ENCODE data around the gene HOOK2. TPM values are rescaled to one million over a fixed set of nuclear protein-coding genes. Genes with fewer than 3 reads are reported as not detected.

The HOOK2 gene
- total RNA-seq, 1 experiment from 2014 or later = 14.3 TPM

- H3K36me3 ChIP-seq (ENCODE audit: control insufficient read depth, insufficient read depth, low read length) = no peaks in the 10 kb centered on the region
- ATAC-seq (no peak), DNase-seq (ENCODE audit: low read depth, low spot score) (no peak)
- no peaks in the 10 kb centered on the region for H3K27me3 ChIP-seq (ENCODE audit: control insufficient read depth, insufficient read depth, low read length)
- no peak overlapping the region for H3K4me3 ChIP-seq (ENCODE audit: low read depth in 2 of 2, low read length in 2 of 2)
- peak overlapping the region; percentile 99 for H3K27ac ChIP-seq (ENCODE audit: low read length)
- intact Hi-C loops (cut with micrococcal nuclease; ENCODE audit: unreplicated experiment) (no loop called here), in situ Hi-C loops (cut with HindIII; ENCODE audit: low pct_unique_long_range_greater_than_20kb, low sequenced_read_pairs) (no loop called here)
- ChIA-PET POLR2A (interaction anchor here (0.6 to 0.7 kb wide), 2 partner anchors 51 to 1060 kb away, joined by 3 to 8 read pairs; no protein-coding TSS in a partner anchor), CTCF (interaction anchor here (0.5 to 1.3 kb wide), 2 partner anchors 9 to 12 kb away, joined by 4 to 7 read pairs; no protein-coding TSS in a partner anchor)
- TF ChIP-seq POLR2AphosphoS5 (IDR thresholded peaks at IDR 0.05; ENCODE audit: low read depth, low read length) = no peak; the same call in 1 of the 2 replicates
- TF ChIP-seq REST (IDR thresholded peaks at IDR 0.05; ENCODE audit: insufficient read depth in 1 of 2, low read depth in 2 of 2, low read length in 1 of 2) = no peak
- no peak for TF ChIP-seq TCF7L2 (IDR thresholded peaks at IDR 0.05; ENCODE audit: low read depth, low read length)
- no peaks in the 10 kb centered on the region for H3K9me3 ChIP-seq (ENCODE audit: control insufficient read depth, insufficient read depth, low read depth, low read length)
- peaks cover 59% of the 10 kb centered on the region for H3K4me1 ChIP-seq (ENCODE audit: control insufficient read depth, insufficient read depth, low read length)
- no TSS peak for BruUV-seq (replicated peaks)
These were observed 11.0 kb upstream of the HOOK2 start for GRCh38 chr19:12786141-12786870.

GRCh38 chr19:12785431-12786031 lies 10.2 kb upstream of the HOOK2 start:
- no peak for DNase-seq (ENCODE audit: low read depth, low spot score)
- H3K27ac ChIP-seq (ENCODE audit: low read length) = peak overlapping the region; percentile 99
- TF ChIP-seq POLR2AphosphoS5 (IDR thresholded peaks at IDR 0.05; ENCODE audit: low read depth, low read length) = no peak
- no peaks in the 10 kb centered on the region for H3K36me3 ChIP-seq (ENCODE audit: control insufficient read depth, insufficient read depth, low read length)
- ChIA-PET POLR2A (interaction anchor here (0.6 to 0.7 kb wide), 2 partner anchors 10 to 1061 kb away, joined by 3 to 11 read pairs; no protein-coding TSS in a partner anchor), CTCF (no interaction called here)
- ATAC-seq = no peak
- no peaks in the 10 kb centered on the region for H3K9me3 ChIP-seq (ENCODE audit: control insufficient read depth, insufficient read depth, low read depth, low read length)
- no peak overlapping the region for H3K4me3 ChIP-seq (ENCODE audit: low read depth in 2 of 2, low read length in 2 of 2)
- in situ Hi-C loops (cut with HindIII; ENCODE audit: low pct_unique_long_range_greater_than_20kb, low sequenced_read_pairs) = no loop called here
- BruUV-seq (replicated peaks) = no TSS peak
- intact Hi-C loops (cut with micrococcal nuclease; ENCODE audit: unreplicated experiment) = no loop called here
- H3K27me3 ChIP-seq (ENCODE audit: control insufficient read depth, insufficient read depth, low read length) = no peaks in the 10 kb centered on the region
- peaks cover 55% of the 10 kb centered on the region for H3K4me1 ChIP-seq (ENCODE audit: control insufficient read depth, insufficient read depth, low read length)

- in situ Hi-C loops (cut with HindIII; ENCODE audit: low pct_unique_long_range_greater_than_20kb, low sequenced_read_pairs) = no loop called here
- H3K4me3 ChIP-seq (ENCODE audit: low read depth in 2 of 2, low read length in 2 of 2) = no peak overlapping the region
- no peaks in the 10 kb centered on the region for H3K27me3 ChIP-seq (ENCODE audit: control insufficient read depth, insufficient read depth, low read length)
- H3K27ac ChIP-seq (ENCODE audit: low read length) = peak overlapping the region; percentile 99
- intact Hi-C loops (cut with micrococcal nuclease; ENCODE audit: unreplicated experiment) = no loop called here
- TF ChIP-seq POLR2AphosphoS5 (IDR thresholded peaks at IDR 0.05; ENCODE audit: low read depth, low read length) (no peak), CTCF (IDR thresholded peaks at IDR 0.05) (no peak), REST (IDR thresholded peaks at IDR 0.05; ENCODE audit: insufficient read depth in 1 of 2, low read depth in 2 of 2, low read length in 1 of 2) (no peak), SIN3A (IDR thresholded peaks at IDR 0.05; ENCODE audit: borderline replicate concordance, insufficient read depth, low read depth, low read length) (no peak), TCF7L2 (IDR thresholded peaks at IDR 0.05; ENCODE audit: low read depth, low read length) (no peak)
- POLR2A ChIA-PET = interaction anchor here (0.6 kb wide), 1 partner anchor 9 kb away, joined by 11 read pairs; no protein-coding TSS in a partner anchor
- H3K36me3 ChIP-seq (ENCODE audit: control insufficient read depth, insufficient read depth, low read length) = no peaks in the 10 kb centered on the region
- BruUV-seq (replicated peaks) = no TSS peak
- DNase-seq (ENCODE audit: low read depth, low spot score) (no peak), ATAC-seq (no peak)
- H3K9me3 ChIP-seq (ENCODE audit: control insufficient read depth, insufficient read depth, low read depth, low read length) = no peaks in the 10 kb centered on the region
- CTCF ChIA-PET = no interaction called here
- H3K4me1 ChIP-seq (ENCODE audit: control insufficient read depth, insufficient read depth, low read length) = peaks cover 53% of the 10 kb centered on the region
These were observed 9.6 kb upstream of the HOOK2 start for GRCh38 chr19:12784871-12785430.

All from Panc1 (cell line).